SK-N-SH (cell line): ENCODE results near the gene VCP. TPM values are rescaled to one million over a fixed set of nuclear protein-coding genes. Genes with fewer than 3 reads are reported as not detected.

Experiments
- CTCF ChIA-PET: fragments of 300-600, 350-600 bp; formaldehyde crosslinking; extraction: SDS; loops from one replicate; lab custom pipeline; 2021; lab: Yijun Ruan, JAX
- POLR2A ChIA-PET: fragments of 350-600 bp; sonication (Branson Sonifier 250); formaldehyde crosslinking; extraction: SDS; loops from one replicate; lab custom pipeline; 2020; ENCODE audit warnings: antibody characterized with exemption, inconsistent platforms; lab: Yijun Ruan, JAX
- DNase-seq: peaks from one replicate; pipeline ENCODE4 v3.0.0; 2012
- H2AFZ ChIP-seq: fragments of 200-600 bp; sonication (generic); 2 replicates; pipeline ENCODE4 v1.8.1; 2016; ENCODE audit warnings: antibody characterized with exemption, mild to moderate bottlenecking, low read depth
- H3F3A ChIP-seq: fragments of 200-600 bp; sonication (generic); replicated peaks from 2 replicates; pipeline ENCODE3; 2016; ENCODE audit warnings: antibody characterized with exemption, mild to moderate bottlenecking; ENCODE audit not compliant: insufficient read depth
- H3K27ac ChIP-seq, 2 experiments: fragments of 200-500 bp in 1 of 2; fragments of 200-600 bp in 1 of 2; sonication (Bioruptor generic) in 1 of 2; sonication (generic), shearing (Covaris generic) in 1 of 2; 2 replicates each; pipeline versions ENCODE4 v1.5.1 to v1.6.1; 2014 to 2016; ENCODE audit warnings: low read depth in 2 of 2, inconsistent platforms in 1 of 2, low read length in 1 of 2, mild to moderate bottlenecking in 1 of 2, mixed read lengths in 1 of 2
- H3K27me3 ChIP-seq: fragments of 200-600 bp; sonication (generic), shearing (Covaris generic); 2 replicates; pipeline ENCODE4 v1.6.1; 2016; ENCODE audit warnings: mixed run types; ENCODE audit not compliant: insufficient read depth
- H3K36me3 ChIP-seq, 2 experiments: fragments of 200-500 bp in 1 of 2; fragments of 200-600 bp in 1 of 2; sonication (Bioruptor generic) in 1 of 2; sonication (generic) in 1 of 2; replicated peaks in 1 of 2; 2 replicates each; pipeline versions ENCODE3 to v1.5.1; 2014 to 2016; ENCODE audit warnings: low read length in 1 of 2, mild to moderate bottlenecking in 1 of 2; ENCODE audit not compliant: insufficient read depth in 2 of 2, control insufficient read depth in 1 of 2
- H3K4me1 ChIP-seq, 2 experiments: fragments of 200-500 bp in 1 of 2; fragments of 200-600 bp in 1 of 2; sonication (Bioruptor generic) in 1 of 2; sonication (generic), shearing (Covaris generic) in 1 of 2; 2 replicates each; pipeline versions ENCODE4 v1.5.1 to v1.6.1; 2014 to 2016; ENCODE audit warnings: low read depth in 1 of 2, low read length in 1 of 2, mixed run types in 1 of 2; ENCODE audit not compliant: insufficient read depth in 2 of 2, control insufficient read depth in 1 of 2
- H3K4me2 ChIP-seq: fragments of 200-600 bp; sonication (generic), shearing (Covaris generic); 2 replicates; pipeline ENCODE4 v1.6.1; 2017; ENCODE audit warnings: mixed run types
- H3K4me3 ChIP-seq, 2 experiments: fragments of 200-500 bp in 1 of 2; fragments of 200-600 bp in 1 of 2; sonication (Bioruptor generic) in 1 of 2; sonication (generic), shearing (Covaris generic) in 1 of 2; 2 replicates each; pipeline versions ENCODE4 v1.5.1 to v1.8.1; 2014 to 2016; ENCODE audit warnings: low read depth in 2 of 2, inconsistent platforms in 1 of 2, low read length in 1 of 2, mild to moderate bottlenecking in 1 of 2, mixed read lengths in 1 of 2, moderate library complexity in 1 of 2
- H3K79me2 ChIP-seq: fragments of 200-600 bp; sonication (generic); 2 replicates; pipeline ENCODE4 v1.8.1; 2017; ENCODE audit warnings: mild to moderate bottlenecking; ENCODE audit not compliant: insufficient read depth
- H3K9ac ChIP-seq: fragments of 200-600 bp; sonication (generic); 2 replicates; pipeline ENCODE4 v1.6.1; 2017; ENCODE audit warnings: mixed run types
- H3K9me2 ChIP-seq: fragments of 200-600 bp; sonication (generic); 2 replicates; pipeline ENCODE4 v1.6.1; 2017; ENCODE audit warnings: mixed run types
- H3K9me3 ChIP-seq: fragments of 200-600 bp; sonication (generic); 2 replicates; pipeline ENCODE4 v1.6.1; 2017; ENCODE audit warnings: mixed run types, mild to moderate bottlenecking, moderate library complexity
- H4K20me1 ChIP-seq: fragments of 200-600 bp; sonication (generic); 2 replicates; pipeline ENCODE4 v1.6.1; 2017; ENCODE audit warnings: mild to moderate bottlenecking, mixed run types; ENCODE audit not compliant: insufficient read depth
- ELF1 ChIP-seq: IDR thresholded peaks from 2 replicates; pipeline ENCODE4 v1.4.0; 2012
- EP300 ChIP-seq, 2 experiments: IDR thresholded peaks; 2 replicates each; pipeline versions ENCODE4 v1.4.0 to v1.6.1; 2012; ENCODE audit warnings: borderline replicate concordance in 1 of 2, low read depth in 1 of 2, low read length in 1 of 2
- FOXJ3 ChIP-seq: sonication (generic); formaldehyde crosslinking; IDR thresholded peaks from 2 replicates; pipeline ENCODE4 v1.5.1; 2020; ENCODE audit warnings: mild to moderate bottlenecking, missing genetic modification reagents
- FOXM1 ChIP-seq: IDR thresholded peaks from 2 replicates; pipeline ENCODE4 v1.4.0; 2012; ENCODE audit warnings: low read depth, mild to moderate bottlenecking
- GABPA ChIP-seq: IDR thresholded peaks from 2 replicates; pipeline ENCODE4 v1.4.0; 2012; ENCODE audit warnings: low read depth, mild to moderate bottlenecking
- GATA2 ChIP-seq: sonication (generic); formaldehyde crosslinking; IDR thresholded peaks from 2 replicates; pipeline ENCODE4 v1.5.0; 2020; ENCODE audit warnings: mild to moderate bottlenecking, missing genetic modification reagents
- JUND ChIP-seq: IDR thresholded peaks from 2 replicates; pipeline ENCODE4 v1.4.0; 2012
- MAX ChIP-seq: IDR thresholded peaks from 2 replicates; pipeline ENCODE4 v1.4.0; 2012; ENCODE audit warnings: low read depth
- MEF2A ChIP-seq: IDR thresholded peaks from 2 replicates; pipeline ENCODE4 v1.4.0; 2012; ENCODE audit warnings: low read depth, borderline replicate concordance
- MXI1 ChIP-seq: IDR thresholded peaks from 2 replicates; pipeline ENCODE4 v1.6.1; 2012; ENCODE audit warnings: mild to moderate bottlenecking, low read depth, low read length, improper control_type of control experiment
- NRF1 ChIP-seq: IDR thresholded peaks from 2 replicates; pipeline ENCODE4 v1.6.1; 2012; ENCODE audit warnings: low read depth, mild to moderate bottlenecking, low read length
- PBX3 ChIP-seq: IDR thresholded peaks from 2 replicates; pipeline ENCODE4; 2012
- RCOR1 ChIP-seq: fragments of 150-350 bp; IDR thresholded peaks from 2 replicates; pipeline ENCODE4 v1.6.1; 2017; ENCODE audit warnings: antibody characterized with exemption, low read length
- REST ChIP-seq: IDR thresholded peaks from 2 replicates; pipeline ENCODE4 v1.6.1; 2012; ENCODE audit warnings: mild to moderate bottlenecking, low read depth, low read length, moderate library complexity
- RXRA ChIP-seq: IDR thresholded peaks from 2 replicates; pipeline ENCODE4 v1.4.0; 2012; ENCODE audit warnings: low read depth, mild to moderate bottlenecking, borderline replicate concordance
- TAF1 ChIP-seq: IDR thresholded peaks from 2 replicates; pipeline ENCODE4 v1.6.1; 2012; ENCODE audit warnings: low read depth, mild to moderate bottlenecking, low read length, moderate library complexity, borderline replicate concordance
- TCF12 ChIP-seq: IDR thresholded peaks from 2 replicates; pipeline ENCODE4 v1.4.0; 2012
- TEAD4 ChIP-seq: IDR thresholded peaks from 2 replicates; pipeline ENCODE4 v1.4.0; 2012; ENCODE audit warnings: mild to moderate bottlenecking, borderline replicate concordance; ENCODE audit not compliant: insufficient read depth
- USF1 ChIP-seq: IDR thresholded peaks from 2 replicates; pipeline ENCODE4 v1.4.0; 2012; ENCODE audit warnings: low read depth, borderline replicate concordance
- YY1 ChIP-seq: IDR thresholded peaks from 2 replicates; pipeline ENCODE4 v1.4.0; 2012; ENCODE audit warnings: low read depth, mild to moderate bottlenecking
- ZBTB33 ChIP-seq: IDR thresholded peaks from 2 replicates; pipeline ENCODE4 v1.4.0; 2012; ENCODE audit warnings: low read depth, borderline replicate concordance
- WGBS: methylation state at CpG from one replicate; pipeline ENCODE4 v1.1.6; 2017; ENCODE audit warnings: low lambda C conversion rate; 5-methylcytosine and 5-hydroxymethylcytosine counted together
- polyA plus RNA-seq, 3 experiments: library from polyadenylated mRNA; depleted of rRNA; stranded (reverse); fragments of >200 nt; gene quantifications; 2 replicates each; pipeline ENCODE4 v1.2.3, GENCODE V29; 2012

VCP gene
- polyA plus RNA-seq, 1 of the 3 experiments (the other 2 are of a cell fraction): 238 TPM

- TF ChIP-seq ZBTB33 (no peak), NRF1 (no peak), FOXJ3 (no peak), MEF2A (no peak), MXI1 (no peak), RCOR1 (no peak), ELF1 (no peak), GATA2 (CRISPR knock-in tag) (no peak)
Measured at GRCh38 chr9:35029852-35030251, 42.6 kb downstream of the VCP start (continued).

- TF ChIP-seq FOXM1 (no peak), REST (no peak), USF1 (no peak), TEAD4 (no peak), PBX3 (no peak), MAX (no peak), EP300 (IDR thresholded peaks at IDR 0.05; ENCODE audit: borderline replicate concordance in 1 of 2, low read depth in 1 of 2, low read length in 1 of 2) (no peak), JUND (no peak), GABPA (no peak), TCF12 (no peak), ELF1 (no peak), TAF1 (no peak), RXRA (no peak), YY1 (no peak), GATA2 (CRISPR knock-in tag) (no peak)
- no peak for DNase-seq
- Histone ChIP-seq H3F3A (no peaks in the 10 kb centered on the region), H3K4me2 (no peak overlapping the region), H4K20me1 (no peaks in the 10 kb centered on the region), H2AFZ (no peak overlapping the region), H3K4me1 (peaks cover 0 to 6% of the 10 kb centered on the region in 2 experiments; a peak in 1 of 4 replicates), H3K27me3 (no peaks in the 10 kb centered on the region), H3K79me2 (no peaks in the 10 kb centered on the region), H3K27ac (no peak overlapping the region), H3K9me3 (no peaks in the 10 kb centered on the region), H3K36me3 (peaks cover 0 to 17% of the 10 kb centered on the region in 2 experiments), H3K4me3 (no peak overlapping the region), H3K9ac (no peak overlapping the region), H3K9me2 (no peaks in the 10 kb centered on the region)
- POLR2A ChIA-PET: no interaction called here
- CTCF ChIA-PET: interaction anchor here (0.6 to 2.2 kb wide), 2 partner anchors 22 to 130 kb away, joined by 3 to 6 read pairs; no protein-coding TSS in a partner anchor
- WGBS: 62% methylated on average over 4 of the region's 4 CpGs
Measured at GRCh38 chr9:35029241-35029640, 43.2 kb downstream of the VCP start.
